K562 (cell line): ENCODE measurements around the gene COL6A6. TPM values are rescaled to one million over a fixed set of nuclear protein-coding genes. Genes with fewer than 3 reads are reported as not detected.
A peak's percentile ranks its signal among the peaks of the same experiment; 100 is the strongest.

ENCODE experiments used
- ATAC-seq: fragments of 200-7000 bp; cut with Tn5 transposase; 3 replicates; pipeline ENCODE4 v1.9.1; 2020; ENCODE audit warnings: moderate library complexity
- BruUV-seq: library from RNA; stranded (reverse); fragments of 400-500 nt; replicated peaks from 2 replicates; lab custom pipeline; 2021; lab: Mats Ljungman, UMichigan
- CTCF ChIA-PET: fragments of 300-600 bp; formaldehyde crosslinking; extraction: SDS; loops from one replicate; lab custom pipeline; 2021; ENCODE audit warnings: low intra/inter-chr PET ratio; lab: Yijun Ruan, JAX
- POLR2A ChIA-PET: fragments of 300-600, 350-650 bp; sonication (Branson Sonifier 250); formaldehyde crosslinking; extraction: SDS; loops from one replicate; lab custom pipeline; 2021; ENCODE audit warnings: antibody characterized with exemption, inconsistent platforms; lab: Yijun Ruan, JAX
- DNase-seq, 4 experiments: peaks; one replicate each; pipeline versions ENCODE4 v3.0.0 to v3.0.0-alpha.2; 2011 to 2018; ENCODE audit warnings: low spot score in 3 of 4, mixed read lengths in 3 of 4; ENCODE audit errors: extremely low read depth in 1 of 4
- FAIRE-seq: peaks from 2 replicates; lab custom pipeline; 2011; peaks lifted over from hg19 to GRCh38; lab: Jason Lieb, UNC
- H2AFZ ChIP-seq: 2 replicates; pipeline ENCODE4 v1.6.0; 2011; ENCODE audit warnings: low read depth, low read length, control low read depth, inconsistent platforms
- H3K27ac ChIP-seq: fragments of 200-600 bp; 3 replicates; pipeline ENCODE4 v1.8.0; 2011; ENCODE audit warnings: low read depth, mild to moderate bottlenecking, control low read depth, inconsistent platforms, low read length, moderate library complexity, mixed read lengths; ENCODE audit errors: extremely low read depth
- H3K27me3 ChIP-seq, 2 experiments: fragments of 300-600 bp in 1 of 2; 2 replicates in 1 of 2; 3 replicates in 1 of 2; pipeline versions ENCODE4 v1.6.0 to v1.8.0; 2011; ENCODE audit warnings: inconsistent platforms in 2 of 2, low read length in 2 of 2, mild to moderate bottlenecking in 1 of 2, mixed read lengths in 1 of 2, moderate library complexity in 1 of 2; ENCODE audit not compliant: control insufficient read depth in 2 of 2, insufficient read depth in 2 of 2
- H3K36me3 ChIP-seq: fragments of 300-600 bp; 3 replicates; pipeline ENCODE4 v1.8.0; 2011; ENCODE audit warnings: mild to moderate bottlenecking, low read length, inconsistent platforms; ENCODE audit not compliant: control insufficient read depth, insufficient read depth
- H3K4me1 ChIP-seq, 2 experiments: fragments of 200-600 bp in 1 of 2; replicated peaks in 1 of 2; 2 replicates in 1 of 2; 3 replicates in 1 of 2; pipeline versions ENCODE4 v1.5.1 to v1.8.0; 2011; ENCODE audit warnings: inconsistent platforms in 2 of 2, low read length in 2 of 2, mild to moderate bottlenecking in 1 of 2, mixed read lengths in 1 of 2, moderate library complexity in 1 of 2; ENCODE audit not compliant: control insufficient read depth in 2 of 2, insufficient read depth in 2 of 2
- H3K4me2 ChIP-seq: 2 replicates; pipeline ENCODE4 v1.6.1; 2011; ENCODE audit warnings: low read length, control low read depth, inconsistent platforms, mixed read lengths; ENCODE audit not compliant: insufficient read depth
- H3K4me3 ChIP-seq: fragments of 200-600 bp; sonication (generic), shearing (Covaris generic); 2 replicates; pipeline ENCODE4 v1.5.1; 2016; ENCODE audit warnings: control low read depth, inconsistent platforms
- H3K79me2 ChIP-seq: fragments of 200-600 bp; 3 replicates; pipeline ENCODE4 v1.8.0; 2011; ENCODE audit warnings: low read length, inconsistent platforms; ENCODE audit not compliant: control insufficient read depth, insufficient read depth
- H3K9ac ChIP-seq, 2 experiments: 2 replicates each; pipeline versions ENCODE4 v1.6.0 to v1.6.1; 2011; ENCODE audit warnings: low read depth in 2 of 2, low read length in 2 of 2, control low read depth in 1 of 2, inconsistent platforms in 1 of 2, mild to moderate bottlenecking in 1 of 2, mixed read lengths in 1 of 2; ENCODE audit not compliant: insufficient read depth in 1 of 2
- H3K9me1 ChIP-seq: one replicate; pipeline ENCODE4 v1.6.0; 2011; ENCODE audit warnings: inconsistent platforms, mild to moderate bottlenecking, low read length, moderate library complexity; ENCODE audit not compliant: control insufficient read depth, insufficient read depth
- H3K9me3 ChIP-seq: replicated peaks from 2 replicates; pipeline ENCODE4 v1.5.1; 2011; ENCODE audit warnings: low read depth, low read length, inconsistent platforms; ENCODE audit not compliant: control insufficient read depth, insufficient read depth
- H4K20me1 ChIP-seq: replicated peaks from 2 replicates; pipeline ENCODE4 v1.6.1; 2011; ENCODE audit warnings: low read length, inconsistent platforms, mixed read lengths; ENCODE audit not compliant: control insufficient read depth, insufficient read depth
- NFIX ChIP-seq: fragments of 250-450 bp; sonication (Bioruptor Pico); IDR thresholded peaks from 2 replicates; pipeline ENCODE4 v1.4.0; 2020; ENCODE audit warnings: low read depth, mild to moderate bottlenecking, moderate library complexity
- SOX6 ChIP-seq: fragments of 450-650 bp; IDR thresholded peaks from 2 replicates; pipeline ENCODE4 v1.6.1; 2014; ENCODE audit warnings: mild to moderate bottlenecking
- THRA ChIP-seq: fragments of 450-650 bp; IDR thresholded peaks from 2 replicates; pipeline ENCODE4 v1.6.1; 2017; ENCODE audit warnings: mild to moderate bottlenecking, moderate library complexity
- ZNF609 ChIP-seq: sonication (generic); formaldehyde crosslinking; IDR thresholded peaks from 2 replicates; pipeline ENCODE4 v1.8.1; 2023; ENCODE audit warnings: missing genetic modification reagents, mild to moderate bottlenecking, borderline replicate concordance
- WGBS: fragments of 100-300 bp; shearing (Covaris generic); methylation state at CpG from one replicate; pipeline ENCODE4 v1.1.6; 2016; ENCODE audit warnings: low coverage, mixed read lengths; ENCODE audit not compliant: insufficient coverage; ENCODE audit errors: missing lambda C conversion rate; 5-methylcytosine and 5-hydroxymethylcytosine counted together
- in situ Hi-C: fragments of 300-500 bp; cut with MboI; formaldehyde crosslinking; loops from 4 replicates; pipeline ENCODE4 v1.15.0; 2018; ENCODE audit warnings: inconsistent platforms, mixed read lengths
- intact Hi-C: fragments of 100-400 bp; cut with micrococcal nuclease; formaldehyde crosslinking; loops from 2 replicates; pipeline ENCODE4 v1.14.2; 2022
- polyA plus RNA-seq, 8 experiments: library from polyadenylated mRNA; depleted of rRNA in 4 of 8; stranded (reverse) in 5 of 8; unstranded in 3 of 8; fragments of >200 nt; fragmentation: Nextera tagmentation in 2 of 8; fragmentation: Illumina TruSeq in 1 of 8; extraction: Ambion mirVana in 2 of 8; extraction: Trizol in 1 of 8; gene quantifications; 2 replicates each; pipeline versions ENCODE4 v1.2.1 to v1.2.3, GENCODE V29; 2011 to 2014; ENCODE audit warnings: inconsistent platforms in 1 of 8, missing spikeins in 1 of 8
- total RNA-seq, 7 experiments: library from RNA; depleted of rRNA in 6 of 7; stranded (reverse); fragments of >200 nt in 6 of 7; fragmentation: Illumina TruSeq in 2 of 7; extraction: Trizol in 2 of 7; gene quantifications; 2 replicates each; pipeline versions ENCODE4 v1.2.1 to v1.2.3, GENCODE V29; 2011 to 2021; ENCODE audit warnings: low replicate concordance in 1 of 7

COL6A6 gene
- total and polyA plus RNA-seq, 9 of the 15 experiments (the other 6 are each of a cell fraction or from before 2014, with no cell fraction given): 0.03 to 0.04 (median 0.03) TPM; not detected in 4

- no peak for TF ChIP-seq THRA
Measured at GRCh38 chr3:130488288-130488687, 28.7 kb upstream of the COL6A6 start (continued).

GRCh38 chr3:130488769-130489450 lies 28.1 kb upstream of the COL6A6 start:
- Histone ChIP-seq H3K9me1 (no peaks in the 10 kb centered on the region), H3K9me3 (no peaks in the 10 kb centered on the region), H3K36me3 (0 out of 3 replicates have a peak, but pooled peaks cover 1% of the 10 kb centered on the region), H3K4me2 (no peak overlapping the region), H3K4me1 (no peaks in the 10 kb centered on the region; a peak in 1 of 5 replicates), H3K9ac (no peak overlapping the region), H3K79me2 (no peaks in the 10 kb centered on the region), H2AFZ (no peak overlapping the region), H3K4me3 (no peak overlapping the region), H3K27ac (no peak overlapping the region)
- 6% methylated on average over 2 of the region's 2 CpGs for whole genome bisulfite sequencing
- no TSS peak for BruUV-seq
- intact Hi-C loops: no loop called here
- no peak for FAIRE-seq
- CTCF ChIA-PET: no interaction called here
- ATAC-seq: no peak
- POLR2A ChIA-PET: no interaction called here
- TF ChIP-seq SOX6 (0 out of 2 replicates have a peak, but pooled peaks have one; percentile 13), NFIX (CRISPR knock-in tag) (no peak), ZNF609 (no peak)
- TF ChIP-seq, all 486 proteins: peak for 1
- no peak for DNase-seq
- in situ Hi-C loops: no loop called here
- no peaks in the 10 kb centered on the region for H3K27me3 ChIP-seq
- no peaks in the 10 kb centered on the region for H4K20me1 ChIP-seq
